IMR-90 (cell line): ENCODE data around the gene MICU1. TPM values are rescaled to one million over a fixed set of nuclear protein-coding genes. Genes with fewer than 3 reads are reported as not detected.

Experiments
- ATAC-seq: fragments of 200-7000 bp; cut with Tn5 transposase; 2 replicates; pipeline ENCODE4 v1.9.1; 2020; ENCODE audit warnings: low read depth, mild to moderate bottlenecking, moderate library complexity
- BruUV-seq: library from RNA; stranded (reverse); fragments of 400-500 nt; replicated peaks from 2 replicates; lab custom pipeline; 2021; lab: Mats Ljungman, UMichigan
- CTCF ChIA-PET: fragments of 300-600 bp; formaldehyde crosslinking; extraction: SDS; loops from one replicate; lab custom pipeline; 2021; ENCODE audit warnings: antibody characterized with exemption; lab: Yijun Ruan, JAX
- POLR2A ChIA-PET: fragments of 300-600 bp; sonication (Branson Sonifier 250); formaldehyde crosslinking; loops from one replicate; lab custom pipeline; 2022; ENCODE audit warnings: antibody characterized with exemption; ENCODE audit not compliant: unreplicated experiment; lab: Charles Lee
- DNase-seq: peaks from one replicate; pipeline ENCODE4 v3.0.0; 2013
- H2AFZ ChIP-seq: replicated peaks from 2 replicates; pipeline ENCODE3; 2013; ENCODE audit warnings: low read length, mild to moderate bottlenecking; ENCODE audit not compliant: poor library complexity
- H2AK5ac ChIP-seq: 2 replicates; pipeline ENCODE4 v1.6.1; 2013; ENCODE audit warnings: low read depth, low read length, inconsistent platforms
- H2AK9ac ChIP-seq: replicated peaks from 2 replicates; pipeline ENCODE3; 2013; ENCODE audit warnings: mild to moderate bottlenecking, low read depth, low read length, moderate library complexity; ENCODE audit not compliant: poor library complexity
- H2BK120ac ChIP-seq: 2 replicates; pipeline ENCODE4 v1.6.1; 2013; ENCODE audit warnings: low read depth, low read length, inconsistent platforms
- H2BK15ac ChIP-seq: 3 replicates; pipeline ENCODE4 v1.6.1; 2013; ENCODE audit warnings: low read depth, low read length, inconsistent platforms
- H2BK20ac ChIP-seq: 2 replicates; pipeline ENCODE4 v1.6.1; 2013; ENCODE audit warnings: low read depth, mild to moderate bottlenecking, inconsistent platforms, low read length, moderate library complexity
- H2BK5ac ChIP-seq: 2 replicates; pipeline ENCODE4 v1.6.1; 2013; ENCODE audit warnings: mild to moderate bottlenecking, low read depth, low read length, inconsistent platforms; ENCODE audit not compliant: poor library complexity, severe bottlenecking
- H3K14ac ChIP-seq: replicated peaks from 2 replicates; pipeline ENCODE4 v1.6.1; 2013; ENCODE audit warnings: low read depth, low read length, inconsistent platforms
- H3K18ac ChIP-seq: 2 replicates; pipeline ENCODE4 v1.6.1; 2013; ENCODE audit warnings: low read depth, low read length, control low read depth
- H3K23ac ChIP-seq: 2 replicates; pipeline ENCODE4 v1.6.1; 2013; ENCODE audit warnings: low read depth, low read length, inconsistent platforms
- H3K27ac ChIP-seq: 2 replicates; pipeline ENCODE4 v1.5.1; 2013; ENCODE audit warnings: mild to moderate bottlenecking, control low read depth, low read length; ENCODE audit not compliant: insufficient read depth
- H3K27me3 ChIP-seq: 2 replicates; pipeline ENCODE4 v1.6.1; 2013; ENCODE audit warnings: low read length; ENCODE audit not compliant: control insufficient read depth, insufficient read depth
- H3K36me3 ChIP-seq: 2 replicates; pipeline ENCODE4 v1.6.1; 2013; ENCODE audit warnings: low read length, mixed read lengths; ENCODE audit not compliant: control insufficient read depth, insufficient read depth
- H3K4ac ChIP-seq: 2 replicates; pipeline ENCODE4 v1.6.1; 2013; ENCODE audit warnings: low read depth, low read length, inconsistent platforms
- H3K4me1 ChIP-seq: 2 replicates; pipeline ENCODE4 v1.6.1; 2013; ENCODE audit warnings: low read length, mixed read lengths; ENCODE audit not compliant: control insufficient read depth, insufficient read depth
- H3K4me2 ChIP-seq: 2 replicates; pipeline ENCODE4 v1.6.1; 2013; ENCODE audit warnings: low read depth, mild to moderate bottlenecking, control low read depth, low read length, moderate library complexity
- H3K4me3 ChIP-seq: 2 replicates; pipeline ENCODE4 v1.5.1; 2013; ENCODE audit warnings: low read depth, mild to moderate bottlenecking, control low read depth, low read length, moderate library complexity; ENCODE audit not compliant: insufficient read depth
- H3K56ac ChIP-seq: 2 replicates; pipeline ENCODE4 v1.6.1; 2013; ENCODE audit warnings: low read length, inconsistent platforms; ENCODE audit not compliant: insufficient read depth; ENCODE audit errors: extremely low read depth
- H3K79me1 ChIP-seq, 2 experiments: 2 replicates each; pipeline ENCODE4 v1.6.1; 2013; ENCODE audit warnings: low read length in 2 of 2, inconsistent platforms in 1 of 2, low read depth in 1 of 2
- H3K9ac ChIP-seq: 2 replicates; pipeline ENCODE4 v1.6.1; 2013; ENCODE audit warnings: low read depth, low read length, control low read depth
- H3K9me1 ChIP-seq: 2 replicates; pipeline ENCODE4 v1.6.1; 2013; ENCODE audit warnings: low read length, inconsistent platforms; ENCODE audit not compliant: insufficient read depth
- H3K9me3 ChIP-seq: 2 replicates; pipeline ENCODE4 v1.6.1; 2013; ENCODE audit warnings: low read length; ENCODE audit not compliant: control insufficient read depth, insufficient read depth
- H4K20me1 ChIP-seq: 2 replicates; pipeline ENCODE4 v1.6.1; 2013; ENCODE audit warnings: low read length, inconsistent platforms; ENCODE audit not compliant: insufficient read depth
- H4K5ac ChIP-seq: 2 replicates; pipeline ENCODE4 v1.6.1; 2013; ENCODE audit warnings: mild to moderate bottlenecking, low read depth, low read length, control low read depth
- H4K8ac ChIP-seq, 2 experiments: 2 replicates each; pipeline ENCODE4 v1.6.1; 2013; ENCODE audit warnings: low read depth in 2 of 2, low read length in 2 of 2, control low read depth in 1 of 2, inconsistent platforms in 1 of 2
- H4K91ac ChIP-seq: 2 replicates; pipeline ENCODE4 v1.6.1; 2013; ENCODE audit warnings: low read depth, low read length, inconsistent platforms; ENCODE audit not compliant: insufficient read depth
- BHLHE40 ChIP-seq: fragments of 150-350 bp; IDR thresholded peaks from 2 replicates; pipeline ENCODE4 v1.6.1; 2016; ENCODE audit warnings: mild to moderate bottlenecking, low read depth, low read length
- RAD21 ChIP-seq: IDR thresholded peaks from 2 replicates; pipeline ENCODE4 v1.6.1; 2012; ENCODE audit warnings: low read length, improper control_type of control experiment
- RFX5 ChIP-seq: IDR thresholded peaks from 2 replicates; pipeline ENCODE4 v1.8.0; 2012; ENCODE audit warnings: low read depth, mild to moderate bottlenecking, low read length, moderate library complexity
- WGBS, 2 experiments: methylation state at CpG; one replicate each; pipeline versions ENCODE4 v1.1.5 to v1.1.7; 2013; ENCODE audit warnings: missing lambda C conversion rate in 2 of 2; ENCODE audit not compliant: insufficient read length in 1 of 2; ENCODE audit errors: extremely low coverage in 2 of 2; 5-methylcytosine and 5-hydroxymethylcytosine counted together
- dilution Hi-C: fragments of 300-500 bp; cut with HindIII; formaldehyde crosslinking; loops from one replicate; pipeline ENCODE4 v1.14.3; 2018; ENCODE audit warnings: low sequenced_read_pairs; ENCODE audit not compliant: unreplicated experiment
- in situ Hi-C: fragments of 300-500 bp; cut with MboI; formaldehyde crosslinking; loops from 3 replicates; pipeline ENCODE4 v1.14.3; 2019; ENCODE audit warnings: low sequenced_read_pairs, inconsistent platforms, mixed read lengths
- intact Hi-C: fragments of 100-400 bp; cut with micrococcal nuclease; formaldehyde crosslinking; loops from 2 replicates; pipeline ENCODE4 v1.10.0; 2022
- polyA plus RNA-seq, 3 experiments: library from polyadenylated mRNA; depleted of rRNA; stranded (reverse); fragments of >200 nt; gene quantifications; 2 replicates each; pipeline ENCODE4 v1.2.3, GENCODE V29; 2012; ENCODE audit warnings: low replicate concordance in 1 of 3
- total RNA-seq: library from RNA; depleted of rRNA; stranded (reverse); fragments of >200 nt; gene quantifications from 2 replicates; pipeline ENCODE4 v1.2.3, GENCODE V29; 2012

MICU1 gene
- total and polyA plus RNA-seq, 2 of the 4 experiments (the other 2 are of a cell fraction) = 43.6 to 44.7 TPM

DNA sequence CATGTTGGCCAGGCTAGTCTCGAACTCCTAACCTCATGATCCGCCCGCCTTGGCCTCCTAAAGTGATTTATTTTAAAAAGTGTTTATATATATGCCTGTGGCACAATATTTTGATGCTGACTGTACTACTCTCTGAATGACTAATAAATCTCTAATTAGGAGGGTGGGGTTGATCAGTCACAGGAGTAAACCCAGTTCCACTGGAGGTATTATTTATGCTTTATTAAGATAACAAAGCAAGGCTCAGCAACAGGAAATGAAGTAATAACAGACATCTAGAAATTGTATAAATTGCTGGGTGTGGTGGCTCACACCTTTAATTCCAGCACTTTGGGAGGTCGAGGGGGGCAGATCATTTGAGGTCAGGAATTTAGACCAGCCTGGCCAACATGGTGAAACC lies 40.0 kb upstream of the MICU1 start:
- Histone ChIP-seq H3K4me2 (no peak overlapping the region), H3K4ac (no peak overlapping the region), H3K18ac (no peak overlapping the region), H2BK120ac (no peak overlapping the region), H4K91ac (no peak overlapping the region), H2BK20ac (no peak overlapping the region), H3K9me3 (no peaks in the 10 kb centered on the region), H3K4me3 (no peak overlapping the region), H2BK15ac (no peak overlapping the region), H3K36me3 (no peaks in the 10 kb centered on the region), H3K9me1 (no peaks in the 10 kb centered on the region), H4K5ac (no peak overlapping the region), H3K14ac (no peak overlapping the region), H3K9ac (no peak overlapping the region), H3K4me1 (no peaks in the 10 kb centered on the region), H2BK5ac (no peak overlapping the region), H2AK5ac (peak overlapping the region; percentile 59; the same call in 1 of the 2 replicates), H3K23ac (no peak overlapping the region), H4K20me1 (no peaks in the 10 kb centered on the region), H2AFZ (no peak overlapping the region), H3K27me3 (no peaks in the 10 kb centered on the region), H3K27ac (no peak overlapping the region), H4K8ac (no peak overlapping the region), H3K56ac (no peak overlapping the region), H3K79me1 (no peaks in the 10 kb centered on the region), H2AK9ac (no peak overlapping the region)
- intact Hi-C loops (no loop called here), in situ Hi-C loops (no loop called here), dilution Hi-C loops (no loop called here)
- no TSS peak for BruUV-seq
- TF ChIP-seq RAD21 (no peak), BHLHE40 (no peak), RFX5 (no peak)
- WGBS, 2 experiments = no CpG with 5 or more reads among the region's 4 CpGs
- POLR2A ChIA-PET = no interaction called here
- ATAC-seq = peak; percentile 59; the same call in 1 of the 2 replicates
- CTCF ChIA-PET = no interaction called here
- peak; percentile 51 for DNase-seq
